ENCODE data around the gene CRBN.

The CRBN gene

GRCh38 chr3:3109407-3110298 is 69.8 kb downstream of the CRBN start:
- no peak for DNase-seq

GRCh38 chr3:3107858-3108257 is 71.6 kb downstream of the CRBN start:
- no peak for DNase-seq

GRCh38 chr3:3107181-3107580 is 72.3 kb downstream of the CRBN start:
- no peak for DNase-seq

GRCh38 chr3:3105815-3106214 is 73.7 kb downstream of the CRBN start:
- DNase-seq: no peak

- no peak for DNase-seq
These were observed 74.2 kb downstream of the CRBN start for GRCh38 chr3:3105246-3105645.

- DNase-seq: no peak
These were observed 76.7 kb downstream of the CRBN start for GRCh38 chr3:3102751-3103150.

GRCh38 chr3:3101660-3102458 is 77.6 kb downstream of the CRBN start:
- DNase-seq: no peak
